Stimulated activated naive CD4-positive, alpha-beta T cell treated with Interleukin-2 at 50 U/mL for 16 hours (primary cell): Measurements from ENCODE around the gene DNAI1.

Experiments
- DNase-seq: peaks from one replicate; lab custom pipeline; 2025; lab: John Stamatoyannopoulos, UW

DNAI1 gene

DNA sequence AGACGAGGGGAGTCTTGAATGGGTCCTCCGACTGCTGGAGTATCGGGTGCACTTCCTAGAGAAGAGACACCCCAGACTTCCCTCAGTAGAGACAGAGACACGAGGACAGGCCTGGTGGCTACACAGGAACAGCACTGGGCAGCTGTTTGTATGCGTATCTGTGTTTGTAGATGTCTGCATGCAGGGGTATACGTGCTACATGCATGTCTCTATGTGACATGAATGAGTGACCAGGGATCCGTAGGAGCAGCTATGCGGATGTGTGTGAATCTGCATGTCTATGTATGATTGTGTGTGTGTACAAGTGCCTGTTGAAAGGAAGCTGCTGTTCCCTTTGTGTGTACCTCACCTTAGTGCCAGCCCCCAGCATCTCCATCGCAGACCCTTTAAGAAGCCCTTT is 99.8 kb downstream of the DNAI1 start:
- DNase-seq: no peak

DNA sequence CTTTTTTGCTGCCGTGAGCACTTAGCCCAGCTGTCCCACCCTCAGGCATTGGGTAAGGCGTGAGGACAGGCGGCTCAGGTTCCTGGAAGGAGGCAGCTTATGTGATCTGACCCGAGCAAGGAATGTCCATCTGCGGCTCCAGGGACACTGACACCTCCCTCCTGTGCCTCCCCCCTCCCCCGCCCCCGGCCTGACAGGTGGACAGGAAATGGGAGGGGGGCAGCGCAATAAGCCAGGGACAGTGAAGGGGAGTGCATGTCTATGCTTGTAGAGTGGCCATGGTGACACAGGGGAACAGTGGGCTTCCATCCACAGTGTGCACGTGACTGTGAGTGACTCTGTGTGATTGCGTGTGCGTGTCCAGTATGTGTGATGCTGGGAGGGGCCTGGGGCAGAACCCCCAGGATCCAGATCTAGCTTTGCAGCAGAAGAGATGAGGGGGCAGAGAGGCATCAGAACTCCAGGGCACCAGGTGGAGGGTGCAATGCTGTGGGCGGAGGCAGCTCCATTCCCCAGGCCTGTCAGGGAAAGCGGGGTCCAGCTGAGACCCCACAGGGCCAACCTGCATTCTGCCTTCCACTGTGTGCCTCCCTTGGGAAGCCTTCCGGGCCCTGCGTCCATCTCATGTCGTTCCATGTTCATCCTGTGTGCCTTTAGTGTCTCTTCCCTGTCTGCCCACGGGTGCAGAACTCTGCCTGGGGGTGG is 100.5 kb downstream of the DNAI1 start:
- no peak for DNase-seq

DNA sequence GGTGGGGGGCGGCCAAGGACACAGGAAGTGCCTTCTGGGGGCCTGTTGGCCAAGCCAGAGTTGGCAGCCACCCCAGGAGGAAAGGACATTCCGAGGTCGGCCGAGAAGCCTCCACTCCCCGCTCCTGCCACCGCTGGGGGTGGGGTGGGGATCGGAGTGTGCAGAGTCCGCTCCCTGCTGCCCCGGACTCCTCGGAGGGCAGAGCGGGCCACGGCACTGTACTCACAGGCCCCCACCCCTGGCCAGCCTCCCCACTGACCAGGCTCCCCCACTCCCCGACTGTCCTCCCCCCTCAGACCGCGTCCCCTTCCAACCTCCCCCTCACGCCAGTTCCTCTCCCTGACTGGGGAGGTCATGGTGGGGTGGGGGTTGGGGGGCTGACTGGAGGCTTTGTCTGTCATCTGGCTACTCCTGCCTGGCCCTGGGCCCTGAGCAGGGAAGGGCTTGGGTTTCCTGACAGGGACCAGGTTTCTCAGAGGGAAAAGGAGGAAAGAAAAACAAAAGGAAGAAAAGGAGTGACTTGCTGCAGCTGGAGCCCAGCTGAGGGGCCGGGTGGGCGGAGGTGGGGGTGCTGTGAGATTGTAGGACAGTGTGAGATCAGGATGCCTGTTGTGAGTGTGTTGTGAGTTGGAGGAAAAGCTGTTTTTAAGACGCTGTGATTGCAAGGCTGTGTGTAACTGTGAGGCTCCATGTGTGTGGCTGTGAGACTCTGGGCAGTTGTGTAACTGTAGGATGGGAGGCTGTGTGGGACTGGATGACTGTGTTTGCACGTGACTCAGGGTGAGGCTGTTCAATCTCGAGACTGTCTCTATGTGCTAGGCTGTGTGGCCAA is 101.2 kb downstream of the DNAI1 start:
- DNase-seq: no peak

DNA sequence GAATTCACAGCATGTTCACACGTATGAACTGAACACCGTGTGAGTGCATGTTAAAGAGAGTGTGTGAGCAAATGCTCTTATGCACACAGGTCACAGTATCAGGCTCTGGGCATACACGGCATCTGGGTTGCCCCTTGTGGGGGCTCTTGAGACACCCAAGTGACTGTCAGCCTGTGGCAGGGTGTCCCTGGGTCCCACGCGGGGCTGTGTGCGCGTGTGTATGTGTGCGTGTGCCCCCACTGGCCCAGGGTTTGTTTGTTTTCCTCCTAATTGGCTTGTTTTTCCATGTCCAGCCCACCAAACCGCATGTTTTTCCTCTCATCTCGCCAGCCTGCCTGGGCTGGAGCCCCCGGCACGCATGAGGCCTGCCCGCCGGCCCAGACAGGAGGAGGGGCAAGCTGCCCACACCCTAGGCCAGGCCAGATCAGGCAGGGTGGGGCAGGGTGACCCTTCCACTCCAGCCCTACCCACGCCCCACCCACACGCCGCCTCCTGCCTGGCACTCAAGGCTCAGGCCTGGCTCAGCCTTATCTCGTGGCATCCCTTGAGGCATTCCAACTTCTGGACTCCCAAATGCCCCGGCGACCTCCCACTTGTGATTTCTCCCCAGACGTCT is 102.1 kb downstream of the DNAI1 start:
- DNase-seq: no peak

DNA sequence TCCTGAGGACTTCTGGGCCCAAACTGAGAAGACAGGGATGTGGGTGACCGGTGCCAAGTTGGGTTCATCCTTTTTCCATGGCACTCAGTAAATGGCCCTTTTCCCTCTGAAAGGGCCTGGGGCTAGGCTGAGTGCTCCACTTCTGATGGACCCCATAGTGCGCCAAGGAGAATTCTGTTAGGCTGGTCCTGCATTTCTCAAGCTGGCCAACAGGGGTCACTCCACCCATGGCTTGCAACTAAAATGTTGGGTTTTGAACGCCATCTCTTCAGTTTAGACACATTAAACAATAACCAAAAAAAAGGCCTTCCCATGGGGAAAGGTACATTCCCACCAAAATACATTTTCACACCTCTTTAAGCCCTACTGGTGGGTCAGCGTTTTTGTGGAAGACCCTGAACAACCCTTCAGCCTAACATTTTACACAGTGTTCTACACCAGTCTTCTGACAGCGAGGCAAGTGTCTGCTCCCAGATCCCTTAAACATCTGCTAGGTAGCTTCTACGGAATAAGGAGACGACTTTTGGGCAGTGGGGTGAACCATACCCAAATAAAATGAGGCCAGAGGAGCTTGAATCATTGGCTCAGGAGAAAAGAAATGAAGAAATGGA is 103.6 kb downstream of the DNAI1 start:
- DNase-seq: no peak

DNA sequence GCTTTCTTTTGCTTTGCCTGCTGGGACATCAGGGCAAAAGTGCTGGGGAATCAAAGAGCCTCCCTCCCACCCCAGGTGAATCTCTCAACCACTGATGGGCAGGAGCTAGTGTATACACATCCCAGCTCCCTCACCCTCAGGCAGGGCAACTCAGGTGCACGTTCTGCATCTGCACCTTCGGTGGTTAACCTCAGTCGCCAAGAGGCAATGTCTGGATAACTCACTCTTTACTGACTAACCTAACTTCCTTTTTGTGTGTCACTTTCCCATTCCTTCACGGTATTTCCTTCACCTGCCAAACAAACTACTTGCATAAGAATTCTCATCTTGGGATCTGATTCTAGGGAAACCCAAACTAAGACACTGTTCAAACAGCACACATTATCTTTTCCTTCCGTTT is 104.7 kb downstream of the DNAI1 start:
- DNase-seq: no peak

DNA sequence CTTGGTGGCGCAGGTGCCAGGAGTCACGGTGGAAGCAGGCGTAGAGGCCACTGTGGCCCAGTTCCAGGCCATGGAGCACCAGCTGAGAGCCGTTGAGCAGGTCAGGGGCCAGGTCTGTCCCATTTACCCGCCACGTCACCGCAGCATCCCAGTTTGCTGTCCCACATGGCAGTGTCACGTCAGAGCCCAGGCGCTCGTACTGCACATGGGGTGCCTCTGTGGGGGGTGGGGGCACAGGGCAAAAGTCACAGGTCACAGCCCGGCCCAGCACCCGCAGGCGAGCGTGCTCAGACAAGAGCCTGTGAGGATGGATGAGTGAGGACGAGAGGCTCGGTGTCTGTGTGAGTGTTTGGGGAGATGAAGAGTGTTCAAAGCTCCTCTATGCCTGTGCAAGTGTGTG is 106.0 kb downstream of the DNAI1 start:
- no peak for DNase-seq

DNA sequence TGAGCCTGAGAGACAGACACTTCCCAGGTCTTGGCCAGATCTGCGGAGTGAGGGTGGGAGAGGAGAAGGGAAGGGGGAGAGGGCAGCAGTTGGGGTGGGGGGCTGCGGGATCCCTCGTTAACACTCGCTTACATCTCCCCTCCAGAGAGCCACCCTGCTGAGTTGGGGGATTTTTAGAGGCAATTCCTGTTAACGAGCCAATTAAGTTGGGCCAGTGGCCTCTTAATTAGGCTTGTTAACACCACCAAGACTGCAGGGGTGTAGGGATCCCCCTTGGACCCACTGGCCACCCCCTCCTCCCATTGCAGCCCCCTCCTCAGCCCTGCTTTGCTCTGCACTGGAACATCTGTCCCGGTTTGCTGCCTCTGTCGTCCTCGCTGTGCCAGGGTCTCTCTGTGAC is 107.3 kb downstream of the DNAI1 start:
- DNase-seq: no peak

DNA sequence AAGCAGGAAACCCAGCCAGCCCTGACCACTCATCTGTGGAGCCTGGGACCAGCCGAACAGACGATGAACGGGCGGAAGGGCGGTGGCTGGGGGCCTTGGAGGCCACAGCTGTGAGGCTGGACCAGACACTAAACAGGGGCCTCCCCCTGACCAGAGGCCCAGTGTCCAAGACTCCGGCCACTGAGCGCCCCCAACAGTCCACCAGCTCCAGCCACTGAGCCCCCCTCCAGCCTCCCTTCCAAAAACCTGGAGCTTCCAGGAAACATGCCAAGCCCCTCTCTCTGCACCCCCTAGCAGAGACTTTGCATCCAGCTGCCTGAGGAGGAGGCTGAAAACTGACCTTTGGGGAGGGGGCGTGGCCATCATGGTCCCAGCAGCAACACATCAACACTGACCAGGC is 107.7 kb downstream of the DNAI1 start:
- DNase-seq: no peak

DNA sequence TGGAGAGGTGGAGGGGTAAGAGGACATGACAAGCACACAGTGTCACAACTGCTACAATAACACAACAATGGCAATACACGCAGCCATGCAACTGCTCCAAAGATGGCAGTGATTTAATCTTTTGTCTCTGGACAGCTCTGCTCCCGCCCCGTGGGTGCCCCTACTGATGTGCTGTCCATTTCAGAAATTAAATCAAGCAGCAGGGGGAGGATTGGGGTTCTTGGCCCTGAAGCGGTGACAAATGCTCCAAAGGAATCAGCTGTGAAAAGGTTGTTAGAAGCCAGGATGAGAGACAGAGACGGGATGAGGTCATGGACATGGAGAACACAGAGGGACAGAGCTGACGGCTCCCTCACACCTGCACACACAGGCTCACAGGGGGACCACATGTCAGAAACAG is 108.4 kb downstream of the DNAI1 start:
- DNase-seq: no peak

DNA sequence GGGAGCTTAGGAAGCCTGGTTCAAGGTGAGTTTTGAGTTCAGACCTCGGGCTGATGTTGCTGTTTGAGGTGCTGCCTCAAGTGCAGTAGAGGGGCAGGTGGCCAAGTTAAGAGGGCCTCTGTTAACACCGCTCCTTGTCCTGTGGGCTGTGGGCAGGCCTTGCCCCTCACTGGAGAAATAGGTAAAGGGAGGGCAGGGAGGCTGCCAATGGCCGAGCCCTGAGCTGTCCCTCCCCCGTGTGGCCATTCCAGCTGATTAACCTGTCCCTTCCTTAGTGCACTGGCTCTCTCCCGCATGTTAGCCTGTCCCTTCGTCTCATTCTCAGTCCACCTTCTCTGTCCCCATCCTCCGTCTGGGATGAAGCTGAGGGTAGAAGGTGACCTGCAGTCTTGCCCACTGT is 109.5 kb downstream of the DNAI1 start:
- DNase-seq: no peak

DNA sequence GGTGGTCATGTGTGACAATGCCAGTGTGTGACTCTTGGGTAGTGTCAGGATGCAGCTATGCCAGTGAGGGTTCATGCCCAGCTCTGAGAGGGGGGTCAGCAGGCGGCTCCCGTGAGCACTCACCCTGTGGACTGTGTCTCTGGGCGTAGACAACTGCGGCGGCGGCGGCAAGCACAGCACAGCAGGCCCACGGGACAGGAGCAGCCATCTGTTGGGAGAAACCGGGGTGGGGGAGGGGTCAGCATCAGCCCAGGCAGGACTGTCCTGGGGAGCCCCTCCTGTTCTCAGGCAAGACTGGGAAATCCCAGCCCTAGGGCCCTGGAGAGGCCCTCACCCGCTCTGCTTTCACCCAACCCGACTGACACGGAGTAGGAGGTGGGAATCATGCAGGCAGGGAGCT is 110.2 kb downstream of the DNAI1 start:
- no peak for DNase-seq

DNA sequence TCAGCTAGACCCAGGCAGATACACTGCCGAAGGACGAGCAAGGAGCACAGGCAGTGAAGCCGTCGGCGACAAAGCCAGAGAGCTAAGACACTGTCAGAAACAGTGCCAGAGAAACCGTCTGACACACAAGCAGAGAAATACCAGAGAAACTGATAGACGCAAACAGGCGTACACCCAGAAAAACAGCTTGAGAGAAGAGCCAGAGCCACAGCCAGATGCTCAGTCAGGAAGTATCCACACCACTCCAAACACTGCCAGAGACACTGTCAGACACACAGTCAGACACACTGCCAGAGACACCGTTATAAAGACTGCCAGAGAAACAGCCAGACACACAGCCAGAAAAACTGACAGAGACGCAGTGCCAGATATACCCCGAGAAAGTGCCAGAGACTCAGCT is 111.8 kb downstream of the DNAI1 start:
- DNase-seq: no peak
